Islet of Langerhans (tissue), 1 donor: ENCODE results near the gene SERTM2.
"Not testable (repeated sequence)": the region's sequence is repeated elsewhere in the genome, so short reads cannot be mapped to it uniquely, and the experiment has no call there.

Experiments used
- FAIRE-seq: peaks from one replicate; lab custom pipeline; 2011; peaks lifted over from hg19 to GRCh38; lab: Jason Lieb, UNC

SERTM2 gene

GRCh38 chrX:111511477-111511876 lies at the start of gene SERTM2:
Gene SERTM2 (plus strand): TSS chrX:111511645. CDS start chrX:111518858, 7,213 bp downstream.
- peak; percentile 24 for FAIRE-seq

GRCh38 chrX:111465669-111466068 lies 45.8 kb upstream of the SERTM2 start:
- no peak for FAIRE-seq

- FAIRE-seq: peak; percentile 9
Observed at GRCh38 chrX:111467896-111468295, 43.5 kb upstream of the SERTM2 start.

- no peak for FAIRE-seq
Observed at GRCh38 chrX:111470681-111471403, 40.6 kb upstream of the SERTM2 start.

- FAIRE-seq: no peak
Observed at GRCh38 chrX:111481896-111482295, 29.5 kb upstream of the SERTM2 start.

GRCh38 chrX:111483135-111483534 lies 28.3 kb upstream of the SERTM2 start:
- FAIRE-seq: no peak

- FAIRE-seq: no peak
Observed at GRCh38 chrX:111483881-111484280, 27.6 kb upstream of the SERTM2 start.

- peak; percentile 90 for FAIRE-seq
Observed at GRCh38 chrX:111490688-111491087, 20.8 kb upstream of the SERTM2 start.

- no peak for FAIRE-seq
Observed at GRCh38 chrX:111492085-111492484, 19.4 kb upstream of the SERTM2 start.

- FAIRE-seq: no peak
Observed at GRCh38 chrX:111498538-111499103, 12.8 kb upstream of the SERTM2 start.

- FAIRE-seq: no peak
Observed at GRCh38 chrX:111503485-111503993, 7.9 kb upstream of the SERTM2 start.

- no peak for FAIRE-seq
Observed at GRCh38 chrX:111504941-111505340, 6.5 kb upstream of the SERTM2 start.

- no peak for FAIRE-seq
Observed at GRCh38 chrX:111505783-111506182, 5.7 kb upstream of the SERTM2 start.

- no peak for FAIRE-seq
Observed at GRCh38 chrX:111506826-111507225, 4.6 kb upstream of the SERTM2 start.

- no peak for FAIRE-seq
Observed at GRCh38 chrX:111507933-111508332, 3.5 kb upstream of the SERTM2 start.

- no peak for FAIRE-seq
Observed at GRCh38 chrX:111515298-111515697, 3.9 kb downstream of the SERTM2 start.

GRCh38 chrX:111518667-111519066 lies 7.2 kb downstream of the SERTM2 start:
- no peak for FAIRE-seq

GRCh38 chrX:111519215-111519614 lies 7.8 kb downstream of the SERTM2 start:
- FAIRE-seq: no peak

GRCh38 chrX:111520506-111520905 lies 9.1 kb downstream of the SERTM2 start:
- no peak for FAIRE-seq

- FAIRE-seq: no peak
Observed at GRCh38 chrX:111521169-111521568, 9.7 kb downstream of the SERTM2 start.

GRCh38 chrX:111543212-111543741 lies 31.8 kb downstream of the SERTM2 start:
- no peak for FAIRE-seq

- FAIRE-seq: not testable (repeated sequence)
Observed at GRCh38 chrX:111549235-111549634, 37.8 kb downstream of the SERTM2 start.

- no peak for FAIRE-seq
Observed at GRCh38 chrX:111555406-111555958, 44.0 kb downstream of the SERTM2 start.
